Fibroblast of lung (primary cell): Measurements from ENCODE around the gene KIF16B. TPM values are rescaled to one million over a fixed set of nuclear protein-coding genes. Genes with fewer than 3 reads are reported as not detected.

Experiments
- DNase-seq, 2 donors: peaks; one replicate each; pipeline versions ENCODE4 v3.0.0 to v3.0.0-alpha.2; 2010; ENCODE audit warnings: low read depth in 2 of 2
- H2AFZ ChIP-seq: 2 replicates; pipeline ENCODE4 v1.5.1; 2012; ENCODE audit warnings: low read length, control low read depth, inconsistent platforms
- H3K27ac ChIP-seq: 2 replicates; pipeline ENCODE4 v1.5.1; 2011; ENCODE audit warnings: low read length, control low read depth; ENCODE audit not compliant: insufficient read depth
- H3K27me3 ChIP-seq: 2 replicates; pipeline ENCODE4 v1.5.1; 2011; ENCODE audit warnings: mild to moderate bottlenecking, low read length; ENCODE audit not compliant: control insufficient read depth, insufficient read depth
- H3K36me3 ChIP-seq: 2 replicates; pipeline ENCODE4 v1.5.1; 2011; ENCODE audit warnings: low read length; ENCODE audit not compliant: control insufficient read depth, insufficient read depth
- H3K4me1 ChIP-seq: 2 replicates; pipeline ENCODE4 v1.5.1; 2011; ENCODE audit warnings: low read length; ENCODE audit not compliant: control insufficient read depth, insufficient read depth; ENCODE audit errors: extremely low read depth
- H3K4me2 ChIP-seq: 2 replicates; pipeline ENCODE4 v1.5.1; 2011; ENCODE audit warnings: low read length, control low read depth; ENCODE audit not compliant: insufficient read depth; ENCODE audit errors: extremely low read depth
- H3K4me3 ChIP-seq, 4 experiments: fragments of 200-600 bp in 1 of 4; sonication (generic) in 1 of 4; replicated peaks in 1 of 4; 2 replicates each; pipeline ENCODE4 v1.5.1; 2011 to 2016; ENCODE audit warnings: low read length in 4 of 4, low read depth in 3 of 4, mild to moderate bottlenecking in 3 of 4, control low read depth in 2 of 4, inconsistent platforms in 1 of 4, mixed read lengths in 1 of 4; ENCODE audit not compliant: insufficient read depth in 1 of 4; ENCODE audit errors: control extremely low read depth in 1 of 4
- H3K79me2 ChIP-seq: 2 replicates; pipeline ENCODE4 v1.5.1; 2012; ENCODE audit warnings: mild to moderate bottlenecking, low read length, inconsistent platforms; ENCODE audit not compliant: control insufficient read depth, insufficient read depth
- H3K9ac ChIP-seq: 2 replicates; pipeline ENCODE4 v1.5.1; 2011; ENCODE audit warnings: mild to moderate bottlenecking, low read length, control low read depth; ENCODE audit not compliant: insufficient read depth
- H3K9me3 ChIP-seq: 2 replicates; pipeline ENCODE4 v1.5.1; 2012; ENCODE audit warnings: low read depth, low read length; ENCODE audit not compliant: control insufficient read depth, insufficient read depth
- H4K20me1 ChIP-seq: 2 replicates; pipeline ENCODE4 v1.5.1; 2011; ENCODE audit warnings: low read length; ENCODE audit not compliant: control insufficient read depth, insufficient read depth; ENCODE audit errors: extremely low read depth
- EZH2 ChIP-seq: IDR thresholded peaks from 2 replicates; pipeline ENCODE4 v1.5.1; 2012; ENCODE audit warnings: low read length, control low read depth, mild to moderate bottlenecking; ENCODE audit errors: missing control alignments
- polyA plus RNA-seq, 2 donors: library from polyadenylated mRNA; depleted of rRNA in 1 of 2; stranded (reverse) in 1 of 2; unstranded in 1 of 2; fragments of >200 nt; gene quantifications; 2 replicates each; pipeline ENCODE4 v1.2.1, GENCODE V29; 2011 to 2012; ENCODE audit warnings: missing spikeins in 1 of 2
- total RNA-seq: library from RNA; depleted of rRNA; stranded (reverse); fragments of >200 nt; gene quantifications from 2 replicates; pipeline ENCODE4 v1.2.1, GENCODE V29; 2014
- TF ChIP-seq, protein P1 (sequence below), 2 donors: IDR thresholded peaks in 1 of 2; conservative IDR thresholded peaks in 1 of 2; 1 replicate in 1 of 2; 2 replicates in 1 of 2; pipeline ENCODE4 v1.5.1; 2011 to 2012; ENCODE audit warnings: low read length in 2 of 2, control low read depth in 1 of 2, inconsistent platforms in 1 of 2, low read depth in 1 of 2, mild to moderate bottlenecking in 1 of 2

Gene KIF16B
- total and polyA plus RNA-seq, 2 donors (not counting 1 experiment from before 2014, with no cell fraction given): 7.7 to 17.3 TPM

GRCh38 chr20:16408981-16409380 lies 164.3 kb downstream of the KIF16B start:
- Histone ChIP-seq H4K20me1 (no peaks in the 10 kb centered on the region), H3K36me3 (no peaks in the 10 kb centered on the region), H3K27ac (no peak overlapping the region), H3K4me3 (no peak overlapping the region), H3K27me3 (no peaks in the 10 kb centered on the region), H2AFZ (no peak overlapping the region), H3K4me2 (no peak overlapping the region), H3K79me2 (no peaks in the 10 kb centered on the region), H3K9me3 (no peaks in the 10 kb centered on the region), H3K4me1 (no peaks in the 10 kb centered on the region), H3K9ac (no peak overlapping the region)
- TF ChIP-seq, protein P1, sequence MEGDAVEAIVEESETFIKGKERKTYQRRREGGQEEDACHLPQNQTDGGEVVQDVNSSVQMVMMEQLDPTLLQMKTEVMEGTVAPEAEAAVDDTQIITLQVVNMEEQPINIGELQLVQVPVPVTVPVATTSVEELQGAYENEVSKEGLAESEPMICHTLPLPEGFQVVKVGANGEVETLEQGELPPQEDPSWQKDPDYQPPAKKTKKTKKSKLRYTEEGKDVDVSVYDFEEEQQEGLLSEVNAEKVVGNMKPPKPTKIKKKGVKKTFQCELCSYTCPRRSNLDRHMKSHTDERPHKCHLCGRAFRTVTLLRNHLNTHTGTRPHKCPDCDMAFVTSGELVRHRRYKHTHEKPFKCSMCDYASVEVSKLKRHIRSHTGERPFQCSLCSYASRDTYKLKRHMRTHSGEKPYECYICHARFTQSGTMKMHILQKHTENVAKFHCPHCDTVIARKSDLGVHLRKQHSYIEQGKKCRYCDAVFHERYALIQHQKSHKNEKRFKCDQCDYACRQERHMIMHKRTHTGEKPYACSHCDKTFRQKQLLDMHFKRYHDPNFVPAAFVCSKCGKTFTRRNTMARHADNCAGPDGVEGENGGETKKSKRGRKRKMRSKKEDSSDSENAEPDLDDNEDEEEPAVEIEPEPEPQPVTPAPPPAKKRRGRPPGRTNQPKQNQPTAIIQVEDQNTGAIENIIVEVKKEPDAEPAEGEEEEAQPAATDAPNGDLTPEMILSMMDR (conservative IDR thresholded peaks at IDR 0.05 in 1 of 2, IDR thresholded peaks at IDR 0.05 in 1 of 2; ENCODE audit: low read depth in 1 of 2, low read length in 2 of 2): no peak
- TF ChIP-seq EZH2: no peak
- no peak for DNase-seq

DNA sequence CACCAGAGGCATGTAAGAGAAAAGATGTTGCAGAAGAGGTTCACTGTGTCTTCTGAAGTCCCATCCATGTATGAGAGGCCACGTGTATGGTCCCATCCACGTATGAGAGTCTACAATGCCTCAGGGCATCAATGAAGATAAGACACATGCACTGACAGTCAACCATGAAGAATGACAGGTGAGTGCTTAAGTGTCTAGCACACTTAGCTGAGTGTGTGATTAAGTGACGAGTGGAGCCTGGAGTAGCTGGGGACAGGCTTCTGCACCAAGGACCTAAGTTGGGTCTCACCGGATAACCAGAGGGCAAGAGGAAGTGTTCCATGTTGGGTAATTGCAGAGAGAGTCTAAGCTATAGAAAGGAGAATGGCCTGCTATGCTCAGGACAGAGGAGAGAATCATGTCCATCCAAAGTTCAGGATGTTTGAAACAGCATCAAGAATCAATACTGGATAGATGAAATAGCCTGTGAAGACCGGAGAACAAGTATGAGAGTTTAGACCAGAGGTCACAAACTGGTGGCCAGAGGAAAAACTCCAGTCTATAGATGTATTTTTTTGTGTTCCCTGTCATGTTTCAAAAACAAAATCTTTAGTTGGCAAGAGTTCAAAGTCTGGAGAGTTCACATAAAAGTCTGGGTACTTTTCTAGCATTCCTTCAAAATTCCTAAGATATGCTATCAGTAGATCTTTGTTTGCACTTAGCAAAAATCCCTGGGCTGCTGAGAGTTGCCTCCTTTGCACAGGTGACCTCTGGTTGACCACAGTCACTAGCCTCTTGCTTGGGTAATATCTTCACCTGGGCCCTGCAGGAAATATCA lies 165.8 kb downstream of the KIF16B start:
- no peaks in the 10 kb centered on the region for H3K9me3 ChIP-seq
- no peak for TF ChIP-seq EZH2
- TF ChIP-seq, protein P1 (conservative IDR thresholded peaks at IDR 0.05 in 1 of 2, IDR thresholded peaks at IDR 0.05 in 1 of 2; ENCODE audit: low read depth in 1 of 2, low read length in 2 of 2): no peak
- H3K9ac ChIP-seq: no peak overlapping the region
- no peak overlapping the region for H3K4me2 ChIP-seq
- H2AFZ ChIP-seq: no peak overlapping the region
- peak in 1 of 2 donors; percentile 6 for DNase-seq
- no peaks in the 10 kb centered on the region for H3K36me3 ChIP-seq
- H3K4me3 ChIP-seq: no peak overlapping the region
- no peaks in the 10 kb centered on the region for H4K20me1 ChIP-seq
- H3K4me1 ChIP-seq: no peaks in the 10 kb centered on the region
- H3K27ac ChIP-seq: no peak overlapping the region
- no peaks in the 10 kb centered on the region for H3K79me2 ChIP-seq
- no peaks in the 10 kb centered on the region for H3K27me3 ChIP-seq

- H3K36me3 ChIP-seq: no peaks in the 10 kb centered on the region
- no peaks in the 10 kb centered on the region for H3K4me1 ChIP-seq
- DNase-seq: no peak
- TF ChIP-seq, protein P1 (conservative IDR thresholded peaks at IDR 0.05 in 1 of 2, IDR thresholded peaks at IDR 0.05 in 1 of 2; ENCODE audit: low read depth in 1 of 2, low read length in 2 of 2): no peak
- TF ChIP-seq EZH2: no peak
- H3K27me3 ChIP-seq: no peaks in the 10 kb centered on the region
- H3K79me2 ChIP-seq: no peaks in the 10 kb centered on the region
- no peak overlapping the region for H3K9ac ChIP-seq
- no peak overlapping the region for H3K27ac ChIP-seq
- no peaks in the 10 kb centered on the region for H3K9me3 ChIP-seq
- no peak overlapping the region for H3K4me2 ChIP-seq
- no peaks in the 10 kb centered on the region for H4K20me1 ChIP-seq
- no peak overlapping the region for H3K4me3 ChIP-seq
- no peak overlapping the region for H2AFZ ChIP-seq
Observed at GRCh38 chr20:16405254-16405653, 168.0 kb downstream of the KIF16B start.
